HCT116 (cell line): Measurements from ENCODE around the gene LSS. TPM values are rescaled to one million over a fixed set of nuclear protein-coding genes. Genes with fewer than 3 reads are reported as not detected.

Source experiments
- ATAC-seq: fragments of 200-7000 bp; cut with Tn5 transposase; 2 replicates; pipeline ENCODE4 v1.9.1; 2020; ENCODE audit warnings: mild to moderate bottlenecking, moderate library complexity
- BruUV-seq: library from RNA; stranded (reverse); fragments of 400-500 nt; replicated peaks from 2 replicates; lab custom pipeline; 2021; lab: Mats Ljungman, UMichigan
- CTCF ChIA-PET: fragments of 300-600 bp; sonication (Branson Sonifier 250); formaldehyde crosslinking; loops from one replicate; lab custom pipeline; 2021; ENCODE audit warnings: antibody characterized with exemption; lab: Charles Lee
- POLR2A ChIA-PET: fragments of 300-600, 350-600 bp; sonication (Branson Sonifier 250); formaldehyde crosslinking; loops from one replicate; lab custom pipeline; 2021; ENCODE audit warnings: antibody characterized with exemption; lab: Charles Lee
- RAD21 ChIA-PET, 2 experiments: fragments of 300-600 bp; sonication (Branson Sonifier 250); formaldehyde crosslinking; loops; one replicate each; lab custom pipeline; 2023; ENCODE audit warnings: low total read pairs in 2 of 2; ENCODE audit not compliant: uncharacterized antibody in 2 of 2, unreplicated experiment in 2 of 2, low non-redundant PET in 1 of 2; lab: Charles Lee
- DNase-seq: peaks from one replicate; pipeline ENCODE4 v3.0.0-alpha.2; 2010; ENCODE audit warnings: low read depth, low spot score
- H2AFZ ChIP-seq: fragments of 200-600 bp; shearing (Covaris generic), sonication (generic); 2 replicates; pipeline ENCODE4 v1.6.1; 2017; ENCODE audit warnings: low read depth, mixed run types, mixed read lengths, antibody characterized with exemption, low read length; ENCODE audit not compliant: poor library complexity, severe bottlenecking
- H3K27ac ChIP-seq: 2 replicates; pipeline ENCODE4 v1.5.1; 2012; ENCODE audit warnings: low read depth, low read length
- H3K27me3 ChIP-seq: fragments of 200-600 bp; sonication (generic); 2 replicates; pipeline ENCODE4 v1.6.1; 2016; ENCODE audit warnings: mixed run types, low read length, mixed read lengths; ENCODE audit not compliant: insufficient read depth
- H3K36me3 ChIP-seq, 2 experiments: fragments of 200-500 bp in 1 of 2; fragments of 200-600 bp in 1 of 2; sonication (Bioruptor generic) in 1 of 2; sonication (generic) in 1 of 2; 2 replicates each; pipeline versions ENCODE4 v1.5.1 to v1.6.1; 2014 to 2016; ENCODE audit warnings: low read length in 2 of 2, inconsistent platforms in 1 of 2, mixed read lengths in 1 of 2, mixed run types in 1 of 2; ENCODE audit not compliant: insufficient read depth in 2 of 2, control insufficient read depth in 1 of 2
- H3K4me1 ChIP-seq, 2 experiments: fragments of 200-600 bp in 1 of 2; sonication (generic) in 1 of 2; 2 replicates each; pipeline versions ENCODE4 v1.5.1 to v1.6.1; 2012 to 2017; ENCODE audit warnings: low read length in 2 of 2, inconsistent platforms in 1 of 2, mild to moderate bottlenecking in 1 of 2, mixed read lengths in 1 of 2, mixed run types in 1 of 2, moderate library complexity in 1 of 2; ENCODE audit not compliant: insufficient read depth in 2 of 2, control insufficient read depth in 1 of 2
- H3K4me2 ChIP-seq: fragments of 200-600 bp; sonication (generic); 2 replicates; pipeline ENCODE4 v1.6.1; 2017; ENCODE audit warnings: mixed run types, low read length, mixed read lengths
- H3K4me3 ChIP-seq, 2 experiments: fragments of 200-600 bp in 1 of 2; sonication (generic) in 1 of 2; replicated peaks in 1 of 2; 2 replicates each; pipeline ENCODE4 v1.5.1; 2011 to 2016; ENCODE audit warnings: low read length in 2 of 2, control low read depth in 1 of 2, low read depth in 1 of 2, mild to moderate bottlenecking in 1 of 2, mixed read lengths in 1 of 2, mixed run types in 1 of 2
- H3K79me2 ChIP-seq: fragments of 200-600 bp; sonication (generic); 2 replicates; pipeline ENCODE4 v1.6.1; 2017; ENCODE audit warnings: mild to moderate bottlenecking, mixed run types, low read length, moderate library complexity, mixed read lengths; ENCODE audit not compliant: insufficient read depth
- H3K9ac ChIP-seq: fragments of 200-600 bp; sonication (generic); 2 replicates; pipeline ENCODE4 v1.6.1; 2016; ENCODE audit warnings: low read length, mixed read lengths
- H3K9me2 ChIP-seq: fragments of 200-600 bp; sonication (generic), shearing (Covaris generic); 2 replicates; pipeline ENCODE4 v1.6.1; 2017; ENCODE audit warnings: mixed run types, mild to moderate bottlenecking, moderate library complexity; ENCODE audit not compliant: insufficient read depth
- H3K9me3 ChIP-seq, 2 experiments: fragments of 200-500 bp in 1 of 2; fragments of 200-600 bp in 1 of 2; sonication (Bioruptor generic) in 1 of 2; sonication (generic) in 1 of 2; 2 replicates each; pipeline ENCODE4 v1.6.1; 2014 to 2017; ENCODE audit warnings: low read length in 2 of 2, mixed read lengths in 2 of 2, inconsistent platforms in 1 of 2, low read depth in 1 of 2, mild to moderate bottlenecking in 1 of 2, mixed run types in 1 of 2, moderate library complexity in 1 of 2; ENCODE audit not compliant: control insufficient read depth in 1 of 2, insufficient read depth in 1 of 2
- H4K20me1 ChIP-seq: fragments of 200-600 bp; sonication (generic), shearing (Covaris generic); 2 replicates; pipeline ENCODE4 v1.6.1; 2017; ENCODE audit warnings: mixed run types, mild to moderate bottlenecking, moderate library complexity; ENCODE audit not compliant: insufficient read depth
- ATF3 ChIP-seq: IDR thresholded peaks from 2 replicates; pipeline ENCODE4 v1.6.1; 2012
- CBX3 ChIP-seq: IDR thresholded peaks from 2 replicates; pipeline ENCODE4 v1.6.1; 2012; ENCODE audit warnings: low read depth
- EZH2phosphoT487 ChIP-seq: fragments of 200-600 bp; IDR thresholded peaks from 2 replicates; pipeline ENCODE4 v1.6.1; 2018; ENCODE audit warnings: antibody characterized with exemption, borderline replicate concordance
- FOSL1 ChIP-seq: IDR thresholded peaks from 2 replicates; pipeline ENCODE4 v1.6.1; 2012; ENCODE audit warnings: low read depth
- POLR2A ChIP-seq: IDR thresholded peaks from 2 replicates; pipeline ENCODE4 v1.7.0; 2011; ENCODE audit warnings: borderline replicate concordance; ENCODE audit not compliant: insufficient read depth, insufficient read length; ENCODE audit errors: extremely low read depth
- RAD21 ChIP-seq: IDR thresholded peaks from 2 replicates; pipeline ENCODE4 v1.6.1; 2012; ENCODE audit warnings: low read depth, mild to moderate bottlenecking
- SP1 ChIP-seq: IDR thresholded peaks from 2 replicates; pipeline ENCODE4 v1.6.1; 2012; ENCODE audit warnings: low read depth
- TCF7L2 ChIP-seq: IDR thresholded peaks from 2 replicates; pipeline ENCODE4 v1.7.0; 2011; ENCODE audit warnings: borderline replicate concordance, inconsistent platforms; ENCODE audit not compliant: insufficient read depth, insufficient read length; ENCODE audit errors: extremely low read depth
- YY1 ChIP-seq: IDR thresholded peaks from 2 replicates; pipeline ENCODE4 v1.6.1; 2011; ENCODE audit warnings: low read length, low read depth, moderate library complexity, mild to moderate bottlenecking; ENCODE audit not compliant: insufficient replicate concordance; ENCODE audit errors: extremely low read depth
- ZBTB33 ChIP-seq: IDR thresholded peaks from 2 replicates; pipeline ENCODE4 v1.6.1; 2011; ENCODE audit warnings: mild to moderate bottlenecking, low read length, moderate library complexity; ENCODE audit not compliant: insufficient replicate concordance; ENCODE audit errors: extremely low read depth
- intact Hi-C: fragments of 100-400 bp; cut with micrococcal nuclease; formaldehyde crosslinking; loops from 2 replicates; pipeline ENCODE4 v1.10.0; 2022
- total RNA-seq: library from RNA; stranded (reverse); gene quantifications from one replicate; pipeline ENCODE4 v1.2.1, GENCODE V29; 2021; ENCODE audit not compliant: unreplicated experiment
- TF ChIP-seq, protein P1 (sequence below): IDR thresholded peaks from 2 replicates; pipeline ENCODE4 v1.6.1; 2012; ENCODE audit warnings: low read depth

The LSS gene
- total RNA-seq, 1 experiment from 2014 or later, result 44.7 TPM

GRCh38 chr21:46227811-46228344 is 696 bp downstream of the LSS start:
- H2AFZ ChIP-seq, result no peak overlapping the region
- H3K36me3 ChIP-seq, result 0 out of 4 replicates have a peak, but pooled peaks cover 0 to 6% of the 10 kb centered on the region in 2 experiments
- peak overlapping the region; percentile 70 for H3K9ac ChIP-seq
- DNase-seq (no peak), ATAC-seq (no peak)
- peak overlapping the region; percentile 67; the same call in 1 of the 2 replicates for H3K27ac ChIP-seq
- H3K27me3 ChIP-seq, result no peaks in the 10 kb centered on the region
- POLR2A ChIA-PET, result no interaction called here
- H3K4me3 ChIP-seq, result peak overlapping the region; percentile 68 to 76
- peaks cover 15 to 29% of the 10 kb centered on the region in 2 experiments for H3K4me1 ChIP-seq
- no peaks in the 10 kb centered on the region for H4K20me1 ChIP-seq
- TF ChIP-seq, protein P1, sequence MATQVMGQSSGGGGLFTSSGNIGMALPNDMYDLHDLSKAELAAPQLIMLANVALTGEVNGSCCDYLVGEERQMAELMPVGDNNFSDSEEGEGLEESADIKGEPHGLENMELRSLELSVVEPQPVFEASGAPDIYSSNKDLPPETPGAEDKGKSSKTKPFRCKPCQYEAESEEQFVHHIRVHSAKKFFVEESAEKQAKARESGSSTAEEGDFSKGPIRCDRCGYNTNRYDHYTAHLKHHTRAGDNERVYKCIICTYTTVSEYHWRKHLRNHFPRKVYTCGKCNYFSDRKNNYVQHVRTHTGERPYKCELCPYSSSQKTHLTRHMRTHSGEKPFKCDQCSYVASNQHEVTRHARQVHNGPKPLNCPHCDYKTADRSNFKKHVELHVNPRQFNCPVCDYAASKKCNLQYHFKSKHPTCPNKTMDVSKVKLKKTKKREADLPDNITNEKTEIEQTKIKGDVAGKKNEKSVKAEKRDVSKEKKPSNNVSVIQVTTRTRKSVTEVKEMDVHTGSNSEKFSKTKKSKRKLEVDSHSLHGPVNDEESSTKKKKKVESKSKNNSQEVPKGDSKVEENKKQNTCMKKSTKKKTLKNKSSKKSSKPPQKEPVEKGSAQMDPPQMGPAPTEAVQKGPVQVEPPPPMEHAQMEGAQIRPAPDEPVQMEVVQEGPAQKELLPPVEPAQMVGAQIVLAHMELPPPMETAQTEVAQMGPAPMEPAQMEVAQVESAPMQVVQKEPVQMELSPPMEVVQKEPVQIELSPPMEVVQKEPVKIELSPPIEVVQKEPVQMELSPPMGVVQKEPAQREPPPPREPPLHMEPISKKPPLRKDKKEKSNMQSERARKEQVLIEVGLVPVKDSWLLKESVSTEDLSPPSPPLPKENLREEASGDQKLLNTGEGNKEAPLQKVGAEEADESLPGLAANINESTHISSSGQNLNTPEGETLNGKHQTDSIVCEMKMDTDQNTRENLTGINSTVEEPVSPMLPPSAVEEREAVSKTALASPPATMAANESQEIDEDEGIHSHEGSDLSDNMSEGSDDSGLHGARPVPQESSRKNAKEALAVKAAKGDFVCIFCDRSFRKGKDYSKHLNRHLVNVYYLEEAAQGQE, result no peak
- TF ChIP-seq ZBTB33, result no peak
- no peak for TF ChIP-seq ATF3
- no peak for TF ChIP-seq SP1
- TF ChIP-seq TCF7L2, result no peak
- no peak for TF ChIP-seq RAD21
- no peak for TF ChIP-seq FOSL1
- TF ChIP-seq CBX3, result no peak
- no peak for TF ChIP-seq EZH2phosphoT487
- TF ChIP-seq POLR2A, result no peak
- TF ChIP-seq YY1, result no peak
- H3K9me3 ChIP-seq, result no peaks in the 10 kb centered on the region; a peak in 1 of 4 replicates
- BruUV-seq, result no TSS peak
- intact Hi-C loops, result loop anchor here (2.0 to 5.0 kb wide), 2 partner anchors 86 to 97 kb away; partner anchors contain the start of gene PCNT
- H3K79me2 ChIP-seq, result no peaks in the 10 kb centered on the region
- CTCF ChIA-PET, result interaction anchor here (1.0 kb wide), 1 partner anchor 98 kb away, joined by 3 read pairs; a partner anchor contains a TSS
- RAD21 ChIA-PET, result no interaction called here
- H3K4me2 ChIP-seq, result peak overlapping the region; percentile 97
- no peaks in the 10 kb centered on the region for H3K9me2 ChIP-seq
